ENCODE data around the gene NR4A1.
A peak's percentile ranks its signal among the peaks of the same experiment; 100 is the strongest.

NR4A1 gene

GRCh38 chr12:52018433-52019112, 32.7 kb upstream of the NR4A1 start:
- no peak for DNase-seq (ENCODE audit: low read depth, low spot score)

DNA sequence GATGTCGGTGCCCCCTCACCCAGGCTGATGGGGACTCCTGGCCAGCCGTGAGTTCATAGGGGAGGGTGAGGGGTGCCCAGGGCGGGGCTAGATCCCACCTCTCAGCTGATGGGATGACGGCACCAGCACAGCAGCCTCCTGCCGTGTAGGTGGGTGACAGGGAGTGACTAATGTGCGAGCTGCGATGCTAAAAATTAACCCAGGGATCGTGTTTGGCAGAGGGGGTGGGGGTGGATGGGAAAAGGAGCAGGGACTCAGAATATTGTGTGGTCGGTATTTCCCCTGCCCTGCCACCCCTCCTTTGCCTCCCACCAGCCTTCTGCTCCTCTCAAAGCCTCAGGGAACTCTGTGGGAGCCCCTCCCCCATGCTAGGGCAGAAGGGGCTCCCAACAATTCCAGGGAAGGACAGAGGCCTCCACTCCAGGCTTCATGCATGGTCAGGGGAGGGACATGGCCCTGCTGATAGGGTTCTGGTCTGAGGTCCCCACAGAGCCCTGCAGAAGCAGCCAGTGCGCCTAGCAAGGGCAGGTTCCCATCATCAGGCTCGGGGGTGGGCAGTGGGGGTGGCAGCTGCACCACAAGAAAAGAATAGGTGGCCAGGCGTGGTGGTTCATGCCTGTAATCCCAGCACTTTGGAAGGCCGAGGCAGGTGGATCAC, 32.0 kb upstream of the NR4A1 start:
- DNase-seq (ENCODE audit: low read depth, low spot score) = no peak

DNA sequence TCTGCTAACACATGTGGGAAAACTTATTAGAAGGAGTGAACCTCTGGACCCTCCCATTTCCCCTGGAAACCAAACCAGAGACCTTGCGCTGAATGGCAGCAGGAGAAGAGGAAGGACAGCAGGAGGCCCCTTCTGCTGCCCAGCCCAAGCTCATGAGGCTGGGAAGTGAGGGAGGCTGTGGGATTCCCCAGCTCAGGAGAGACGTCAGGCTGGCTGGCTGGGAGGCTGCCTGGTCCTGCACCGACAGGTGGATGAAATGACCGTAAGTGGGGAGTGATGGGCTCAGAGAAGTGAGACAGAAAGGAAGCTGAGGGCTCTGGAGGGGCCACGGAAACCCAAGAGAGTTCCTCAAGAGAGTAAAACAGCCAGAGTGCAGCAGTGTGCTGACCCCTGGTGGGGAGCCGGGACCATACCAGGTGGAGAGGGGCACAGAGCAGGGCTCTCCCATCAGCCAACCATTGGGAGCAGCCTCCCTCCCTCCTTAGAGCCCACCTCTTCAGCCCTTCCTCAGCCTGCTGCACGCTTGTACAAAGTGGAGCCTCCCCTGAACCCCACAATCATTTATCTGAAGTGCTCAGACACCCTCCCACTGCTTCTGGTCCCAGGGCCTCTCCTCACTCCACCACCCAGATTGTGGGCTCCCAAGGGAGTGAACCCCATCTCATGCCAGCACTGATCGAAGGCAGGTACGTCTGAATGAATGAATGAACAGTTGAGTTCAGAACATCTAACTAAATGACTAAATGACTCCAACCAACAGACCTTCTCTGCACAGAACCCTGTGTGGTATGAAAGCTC, 30.5 kb upstream of the NR4A1 start:
- no peak for DNase-seq (ENCODE audit: low read depth, low spot score)

- no peak for DNase-seq (ENCODE audit: low read depth, low spot score)
These were observed 28.4 kb upstream of the NR4A1 start for GRCh38 chr12:52022841-52023181.

GRCh38 chr12:52023182-52023975, 27.9 kb upstream of the NR4A1 start:
- peak; percentile 83 for DNase-seq (ENCODE audit: low read depth, low spot score)

GRCh38 chr12:52023976-52024688, 27.1 kb upstream of the NR4A1 start:
- DNase-seq (ENCODE audit: low read depth, low spot score) = no peak

GRCh38 chr12:52024845-52025230, 26.4 kb upstream of the NR4A1 start:
- DNase-seq (ENCODE audit: low read depth, low spot score) = no peak

- no peak for DNase-seq (ENCODE audit: low read depth, low spot score)
These were observed 25.0 kb upstream of the NR4A1 start for GRCh38 chr12:52026263-52026662.

DNA sequence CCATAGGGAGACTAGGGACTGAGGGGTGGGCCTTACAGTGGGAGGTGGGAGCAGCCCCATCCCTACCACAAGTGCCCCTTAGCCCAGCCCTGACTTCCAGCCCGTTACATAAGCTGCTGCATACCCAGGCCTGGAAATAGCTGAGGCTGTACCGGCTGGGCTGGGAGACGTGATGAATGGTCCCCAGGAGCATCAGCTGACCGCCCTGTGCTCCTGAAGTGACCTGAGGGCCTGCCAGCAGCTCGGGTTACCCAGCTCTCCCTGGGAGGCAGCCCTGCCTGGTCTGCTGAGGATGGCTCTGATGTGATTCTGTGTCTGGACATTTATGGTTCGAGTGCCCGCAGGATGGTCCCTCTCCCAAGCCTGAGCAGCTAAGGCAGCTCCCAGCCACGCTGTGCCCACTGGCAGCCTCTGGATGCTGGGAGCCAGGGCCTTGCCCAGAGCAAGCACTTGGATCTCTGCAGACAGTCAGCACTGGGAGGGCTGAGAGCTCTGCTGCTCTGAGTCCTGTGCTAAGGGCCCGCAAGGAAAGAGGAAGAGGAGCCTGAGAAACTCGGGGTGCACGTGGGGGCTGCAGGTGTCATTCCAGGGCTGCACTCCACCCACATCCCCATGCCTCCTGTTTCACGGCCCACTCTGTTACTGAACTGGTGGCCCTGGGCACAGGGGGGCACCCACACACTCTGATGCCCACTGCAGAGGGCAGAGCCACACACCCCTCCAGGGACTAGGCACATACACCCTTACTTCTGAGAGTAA, 24.0 kb upstream of the NR4A1 start:
- DNase-seq (ENCODE audit: low read depth, low spot score) = no peak

- DNase-seq (ENCODE audit: low read depth, low spot score) = no peak
These were observed 21.6 kb upstream of the NR4A1 start for GRCh38 chr12:52029685-52030084.

GRCh38 chr12:52032446-52032803, 18.8 kb upstream of the NR4A1 start:
- no peak for DNase-seq (ENCODE audit: low read depth, low spot score)

GRCh38 chr12:52032804-52033445, 18.3 kb upstream of the NR4A1 start:
- DNase-seq (ENCODE audit: low read depth, low spot score) = peak; percentile 70

DNA sequence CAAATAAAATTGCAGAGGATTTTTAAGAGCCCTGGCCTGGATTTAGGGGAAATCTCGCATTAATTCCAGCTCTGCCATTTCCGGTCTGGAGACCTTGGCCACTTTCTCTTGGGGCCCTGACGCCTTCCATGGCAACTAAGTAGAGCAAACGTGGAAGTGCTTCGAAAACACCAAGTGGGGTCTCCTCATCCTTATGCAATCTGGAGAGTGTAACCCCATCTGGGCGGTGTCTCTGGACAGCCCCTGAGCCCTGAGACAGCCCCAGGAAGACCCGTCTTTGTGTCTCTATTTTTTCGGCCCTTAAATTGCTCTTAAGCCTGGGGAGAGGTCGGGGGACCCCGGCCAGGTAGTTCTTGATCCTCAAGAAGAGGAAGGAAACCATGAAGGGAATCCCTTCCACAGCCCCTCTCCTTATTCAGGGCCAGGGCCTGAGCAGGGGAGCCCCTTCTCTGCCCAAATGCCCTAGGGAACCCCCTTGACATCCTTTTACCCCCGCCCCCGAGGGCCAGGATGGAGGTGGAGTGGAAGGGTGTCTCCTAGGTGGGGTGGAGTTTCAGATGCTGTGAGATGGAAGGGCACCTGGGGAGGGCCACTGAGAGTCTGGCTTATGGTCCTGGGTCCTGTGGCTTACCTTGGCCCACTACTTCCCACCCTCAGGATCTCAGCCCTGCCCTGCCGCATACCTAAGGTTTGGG, 17.6 kb upstream of the NR4A1 start:
- no peak for DNase-seq (ENCODE audit: low read depth, low spot score)

DNA sequence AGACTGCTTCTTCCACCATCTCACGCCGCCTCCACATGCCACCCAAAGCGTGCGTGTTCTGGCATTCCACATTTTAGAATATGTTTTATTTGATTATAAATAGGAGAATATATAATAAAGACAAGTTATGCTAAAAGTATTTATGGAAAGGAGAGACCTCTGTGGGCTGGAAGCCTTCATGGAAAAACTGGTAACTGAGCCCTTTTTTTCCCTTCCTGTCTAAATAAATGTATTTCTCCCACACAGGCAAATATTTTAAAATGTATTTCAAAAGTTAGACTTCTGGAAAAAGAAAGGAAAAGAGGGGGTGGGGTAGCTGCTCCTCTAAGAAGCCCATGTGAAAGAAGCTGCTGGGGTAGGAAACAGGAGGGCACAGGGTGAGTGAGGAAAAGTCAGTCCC, 16.1 kb upstream of the NR4A1 start:
- no peak for DNase-seq (ENCODE audit: low read depth, low spot score)

DNA sequence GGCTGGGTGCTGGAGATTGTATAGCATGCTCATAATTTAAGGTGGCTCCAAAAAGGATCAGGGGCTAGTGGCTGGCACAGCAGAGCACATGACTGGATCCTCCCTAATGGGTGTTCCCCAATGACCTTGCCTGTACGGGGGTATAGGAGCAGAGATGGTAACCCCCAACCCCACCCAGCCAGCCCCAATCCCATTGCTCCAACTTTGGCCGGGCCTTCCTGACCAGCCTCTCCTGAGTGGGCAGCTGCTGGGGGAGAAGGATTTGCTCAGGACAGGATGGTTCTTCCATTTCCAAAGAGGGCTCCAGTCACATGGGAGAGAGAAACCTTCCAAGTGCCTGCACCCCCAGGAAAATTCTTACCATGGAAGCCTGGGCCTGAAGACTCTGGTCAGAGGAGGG, 15.3 kb upstream of the NR4A1 start:
- no peak for DNase-seq (ENCODE audit: low read depth, low spot score)

DNA sequence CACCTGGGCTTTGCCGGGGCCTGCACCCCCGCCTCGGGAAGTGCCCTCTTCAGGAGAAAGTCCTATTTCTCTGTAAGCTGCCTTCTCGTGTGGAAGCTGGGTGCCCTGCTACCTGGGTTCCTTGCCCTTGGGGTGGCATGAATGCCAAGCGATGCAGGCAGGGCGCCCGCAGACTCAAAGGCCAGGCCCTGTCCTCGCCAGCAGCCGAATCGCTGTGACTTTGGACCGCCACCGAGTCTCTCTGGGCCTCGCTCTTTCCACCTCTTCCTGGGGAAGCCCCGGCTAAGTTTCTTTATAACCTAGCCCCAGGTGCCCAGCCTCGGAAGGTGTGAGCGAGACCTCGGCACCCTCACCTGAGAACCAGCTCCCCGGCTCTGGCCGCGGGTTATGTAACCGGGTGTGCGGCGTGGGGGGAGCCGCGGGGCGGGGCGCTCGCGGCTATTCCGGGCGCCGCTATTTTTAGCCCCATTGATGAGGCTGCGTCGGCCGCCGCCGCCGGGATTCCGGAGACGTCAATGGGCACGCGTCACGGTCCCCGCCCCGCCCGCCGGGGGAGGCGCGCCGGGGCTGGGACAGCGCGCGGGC, 14.6 kb upstream of the NR4A1 start:
- DNase-seq (ENCODE audit: low read depth, low spot score) = peak; percentile 45

DNA sequence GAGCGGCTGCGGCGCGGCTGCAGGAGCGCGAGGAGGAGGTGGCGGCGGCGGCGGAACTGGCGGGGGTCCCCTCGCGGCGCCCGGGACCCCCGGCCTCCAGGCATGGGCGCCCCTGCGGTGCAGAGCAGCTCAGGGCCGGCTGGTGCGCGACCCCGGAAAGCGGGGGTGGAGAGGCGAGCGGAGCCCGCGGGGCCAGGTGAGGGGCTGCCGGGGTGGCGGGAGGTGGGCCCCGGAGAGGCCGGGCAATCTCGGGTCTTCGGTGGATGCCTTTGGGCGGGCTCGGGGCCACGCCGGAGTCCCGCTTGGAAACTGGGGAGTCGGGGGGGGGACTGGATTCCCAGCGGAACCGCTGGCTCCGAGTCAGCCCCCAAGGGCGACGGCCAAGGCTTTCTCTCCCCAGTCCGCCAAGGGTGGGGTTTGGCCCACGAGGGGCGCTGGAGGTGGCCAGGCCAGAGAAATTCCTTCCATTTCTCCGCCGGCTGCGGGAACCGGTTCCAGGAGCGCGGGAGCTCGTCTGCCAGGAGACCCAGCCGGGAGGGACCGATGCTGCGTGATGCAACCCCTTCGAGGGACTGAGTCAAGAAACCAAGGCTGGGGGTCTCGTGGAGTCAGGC, 13.9 kb upstream of the NR4A1 start:
- no peak for DNase-seq (ENCODE audit: low read depth, low spot score)

DNA sequence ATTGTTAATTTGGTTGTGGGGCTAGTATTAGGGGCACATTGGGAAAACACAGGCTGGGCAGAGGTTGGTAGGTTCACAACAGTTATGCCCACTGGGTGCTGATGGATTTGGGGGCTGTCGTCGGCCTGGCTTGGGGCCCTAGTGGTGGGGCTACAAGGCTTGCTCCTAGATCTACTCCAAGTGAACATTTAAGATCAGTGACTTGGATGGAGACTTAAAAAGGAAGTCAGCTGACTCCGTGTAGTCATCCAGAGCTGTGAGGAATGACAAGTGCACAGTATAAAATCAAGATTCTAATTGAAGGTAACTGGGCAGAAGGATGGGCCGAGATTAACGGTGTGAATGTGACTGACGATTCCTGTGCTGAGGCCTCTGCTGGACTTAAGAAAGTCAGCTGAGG, 12.8 kb upstream of the NR4A1 start:
- no peak for DNase-seq (ENCODE audit: low read depth, low spot score)

GRCh38 chr12:52041035-52041434, 10.2 kb upstream of the NR4A1 start:
- no peak for DNase-seq (ENCODE audit: low read depth, low spot score)

Data from activated naive CD8-positive, alpha-beta T cell treated with anti-CD3 and anti-CD28 coated beads, Interleukin-2, amount 50 U/mL, for 16 hours (primary cell).